BJ (cell line): ENCODE data around the gene MKRN2. TPM values are rescaled to one million over a fixed set of nuclear protein-coding genes. Genes with fewer than 3 reads are reported as not detected.

Source experiments
- CTCF ChIA-PET: fragments of 350-600 bp; formaldehyde crosslinking; extraction: SDS; loops from one replicate; lab custom pipeline; 2021; ENCODE audit warnings: antibody characterized with exemption, inconsistent platforms; lab: Yijun Ruan, JAX
- POLR2A ChIA-PET: fragments of 300-600 bp; sonication (Branson Sonifier 250); formaldehyde crosslinking; extraction: SDS; loops from one replicate; lab custom pipeline; 2021; ENCODE audit warnings: antibody characterized with exemption; lab: Charles Lee
- DNase-seq: peaks from one replicate; pipeline ENCODE4 v3.0.0-alpha.2; 2011; ENCODE audit warnings: low read depth
- H3K27me3 ChIP-seq: 2 replicates; pipeline ENCODE4 v1.6.0; 2011; ENCODE audit warnings: low read length; ENCODE audit not compliant: control insufficient read depth, insufficient read depth
- H3K36me3 ChIP-seq: 2 replicates; pipeline ENCODE4 v1.5.1; 2011; ENCODE audit warnings: low read length; ENCODE audit not compliant: control insufficient read depth, insufficient read depth
- H3K4me3 ChIP-seq: 2 replicates; pipeline ENCODE4 v1.5.1; 2011; ENCODE audit warnings: low read depth, mild to moderate bottlenecking, control low read depth, low read length
- CTCF ChIP-seq: IDR thresholded peaks from 2 replicates; pipeline ENCODE4 v1.5.1; 2011; ENCODE audit warnings: low read depth, mild to moderate bottlenecking, control low read depth, inconsistent platforms, low read length, moderate library complexity; ENCODE audit not compliant: insufficient read depth
- polyA plus RNA-seq: library from polyadenylated mRNA; depleted of rRNA; stranded (reverse); fragments of >200 nt; gene quantifications from 2 replicates; pipeline ENCODE4 v1.2.3, GENCODE V29; 2011

MKRN2 gene
- polyA plus RNA-seq, 1 experiment = 56.2 TPM

- no peak for DNase-seq
- ChIA-PET CTCF (interaction anchor here (0.9 to 2.0 kb wide), 2 partner anchors 10 to 14 kb away, joined by 3 to 6 read pairs; no protein-coding TSS in a partner anchor), POLR2A (no interaction called here)
Measured at GRCh38 chr3:12560505-12561190, 3.8 kb downstream of the MKRN2 start.

GRCh38 chr3:12561397-12561796 lies 4.5 kb downstream of the MKRN2 start:
- ChIA-PET POLR2A (no interaction called here), CTCF (interaction anchor here (0.9 to 2.0 kb wide), 2 partner anchors 9 to 13 kb away, joined by 3 to 6 read pairs; no protein-coding TSS in a partner anchor)
- no peaks in the 10 kb centered on the region; the same call in 1 of the 2 replicates for H3K36me3 ChIP-seq
- DNase-seq = no peak
- no peak overlapping the region for H3K4me3 ChIP-seq
- TF ChIP-seq CTCF = no peak
- no peaks in the 10 kb centered on the region for H3K27me3 ChIP-seq

More at GRCh38 chr3:12560505-12561190, 3.8 kb downstream of the MKRN2 start:
- Histone ChIP-seq H3K36me3 (no peaks in the 10 kb centered on the region), H3K27me3 (no peaks in the 10 kb centered on the region), H3K4me3 (no peak overlapping the region)
- TF ChIP-seq CTCF = no peak

GRCh38 chr3:12562451-12562850 lies 5.6 kb downstream of the MKRN2 start:
- no peak for DNase-seq
- ChIA-PET CTCF (interaction anchor here (0.8 to 2.0 kb wide), 3 partner anchors 12 to 163 kb away, joined by 3 to 6 read pairs (median 3); no protein-coding TSS in a partner anchor), POLR2A (no interaction called here)
- no peaks in the 10 kb centered on the region for H3K27me3 ChIP-seq
- no peak for TF ChIP-seq CTCF
- H3K36me3 ChIP-seq = no peaks in the 10 kb centered on the region; the same call in 1 of the 2 replicates
- H3K4me3 ChIP-seq = no peak overlapping the region

- TF ChIP-seq CTCF = no peak
- CTCF ChIA-PET = no interaction called here
- H3K36me3 ChIP-seq = peaks cover 8% of the 10 kb centered on the region
- DNase-seq = no peak
- H3K4me3 ChIP-seq = no peak overlapping the region
- H3K27me3 ChIP-seq = no peaks in the 10 kb centered on the region
- POLR2A ChIA-PET = no interaction called here
Measured at GRCh38 chr3:12566976-12567375, 10.1 kb downstream of the MKRN2 start.

- CTCF ChIA-PET = interaction anchor here (0.6 to 1.2 kb wide), 2 partner anchors 94 to 151 kb away, joined by 3 read pairs; no protein-coding TSS in a partner anchor
- H3K4me3 ChIP-seq = no peak overlapping the region
Measured at GRCh38 chr3:12568747-12569146, 11.9 kb downstream of the MKRN2 start.

More at GRCh38 chr3:12568747-12569146, 11.9 kb downstream of the MKRN2 start:
- DNase-seq = no peak
- H3K36me3 ChIP-seq = peaks cover 13% of the 10 kb centered on the region
- H3K27me3 ChIP-seq = no peaks in the 10 kb centered on the region
- POLR2A ChIA-PET = no interaction called here
- TF ChIP-seq CTCF = no peak
